Activated CD8-positive, alpha-beta memory T cell treated with anti-CD3 and anti-CD28 coated beads, Interleukin-2, amount 50 U/mL, for 4 hours (primary cell): ENCODE results near the gene GMPPA.

Experiments
- DNase-seq: peaks from one replicate; pipeline ENCODE4 v3.0.0-alpha.2; 2020

Gene GMPPA

GRCh38 chr2:219522111-219523030 lies 23.7 kb downstream of the GMPPA start:
- no peak for DNase-seq

- DNase-seq, result no peak
Observed at GRCh38 chr2:219523031-219523671, 24.5 kb downstream of the GMPPA start.

GRCh38 chr2:219524817-219525216 lies 26.1 kb downstream of the GMPPA start:
- DNase-seq, result no peak

GRCh38 chr2:219525533-219526232 lies 27.0 kb downstream of the GMPPA start:
- DNase-seq, result no peak

- no peak for DNase-seq
Observed at GRCh38 chr2:219526320-219527075, 27.8 kb downstream of the GMPPA start.

GRCh38 chr2:219527076-219527394 lies 28.3 kb downstream of the GMPPA start:
- no peak for DNase-seq

- no peak for DNase-seq
Observed at GRCh38 chr2:219527472-219527871, 28.8 kb downstream of the GMPPA start.

GRCh38 chr2:219530048-219530963 lies 31.6 kb downstream of the GMPPA start:
- DNase-seq, result peak; percentile 88

GRCh38 chr2:219531639-219532377 lies 33.1 kb downstream of the GMPPA start:
- DNase-seq, result no peak

- no peak for DNase-seq
Observed at GRCh38 chr2:219532378-219532649, 33.6 kb downstream of the GMPPA start.

- DNase-seq, result no peak
Observed at GRCh38 chr2:219533930-219534661, 35.4 kb downstream of the GMPPA start.

GRCh38 chr2:219536425-219536824 lies 37.7 kb downstream of the GMPPA start:
- DNase-seq, result no peak

GRCh38 chr2:219536967-219537366 lies 38.3 kb downstream of the GMPPA start:
- DNase-seq, result no peak

- no peak for DNase-seq
Observed at GRCh38 chr2:219537657-219538488, 39.2 kb downstream of the GMPPA start.

GRCh38 chr2:219538504-219538951 lies 39.8 kb downstream of the GMPPA start:
- no peak for DNase-seq

- DNase-seq, result no peak
Observed at GRCh38 chr2:219538956-219539788, 40.5 kb downstream of the GMPPA start.

GRCh38 chr2:219539926-219540678 lies 41.4 kb downstream of the GMPPA start:
- DNase-seq, result no peak
